SK-N-SH (cell line): Measurements from ENCODE around the gene CARS2. TPM values are rescaled to one million over a fixed set of nuclear protein-coding genes. Genes with fewer than 3 reads are reported as not detected.

Experiments used
- CTCF ChIA-PET: fragments of 300-600, 350-600 bp; formaldehyde crosslinking; extraction: SDS; loops from one replicate; lab custom pipeline; 2021; lab: Yijun Ruan, JAX
- POLR2A ChIA-PET: fragments of 350-600 bp; sonication (Branson Sonifier 250); formaldehyde crosslinking; extraction: SDS; loops from one replicate; lab custom pipeline; 2020; ENCODE audit warnings: antibody characterized with exemption, inconsistent platforms; lab: Yijun Ruan, JAX
- DNase-seq: peaks from one replicate; pipeline ENCODE4 v3.0.0; 2012
- H2AFZ ChIP-seq: fragments of 200-600 bp; sonication (generic); 2 replicates; pipeline ENCODE4 v1.8.1; 2016; ENCODE audit warnings: antibody characterized with exemption, mild to moderate bottlenecking, low read depth
- H3F3A ChIP-seq: fragments of 200-600 bp; sonication (generic); replicated peaks from 2 replicates; pipeline ENCODE3; 2016; ENCODE audit warnings: antibody characterized with exemption, mild to moderate bottlenecking; ENCODE audit not compliant: insufficient read depth
- H3K27ac ChIP-seq, 2 experiments: fragments of 200-500 bp in 1 of 2; fragments of 200-600 bp in 1 of 2; sonication (Bioruptor generic) in 1 of 2; sonication (generic), shearing (Covaris generic) in 1 of 2; 2 replicates each; pipeline versions ENCODE4 v1.5.1 to v1.6.1; 2014 to 2016; ENCODE audit warnings: low read depth in 2 of 2, inconsistent platforms in 1 of 2, low read length in 1 of 2, mild to moderate bottlenecking in 1 of 2, mixed read lengths in 1 of 2
- H3K27me3 ChIP-seq: fragments of 200-600 bp; sonication (generic), shearing (Covaris generic); 2 replicates; pipeline ENCODE4 v1.6.1; 2016; ENCODE audit warnings: mixed run types; ENCODE audit not compliant: insufficient read depth
- H3K36me3 ChIP-seq, 2 experiments: fragments of 200-500 bp in 1 of 2; fragments of 200-600 bp in 1 of 2; sonication (Bioruptor generic) in 1 of 2; sonication (generic) in 1 of 2; replicated peaks in 1 of 2; 2 replicates each; pipeline versions ENCODE3 to v1.5.1; 2014 to 2016; ENCODE audit warnings: low read length in 1 of 2, mild to moderate bottlenecking in 1 of 2; ENCODE audit not compliant: insufficient read depth in 2 of 2, control insufficient read depth in 1 of 2
- H3K4me1 ChIP-seq, 2 experiments: fragments of 200-500 bp in 1 of 2; fragments of 200-600 bp in 1 of 2; sonication (Bioruptor generic) in 1 of 2; sonication (generic), shearing (Covaris generic) in 1 of 2; 2 replicates each; pipeline versions ENCODE4 v1.5.1 to v1.6.1; 2014 to 2016; ENCODE audit warnings: low read depth in 1 of 2, low read length in 1 of 2, mixed run types in 1 of 2; ENCODE audit not compliant: insufficient read depth in 2 of 2, control insufficient read depth in 1 of 2
- H3K4me2 ChIP-seq: fragments of 200-600 bp; sonication (generic), shearing (Covaris generic); 2 replicates; pipeline ENCODE4 v1.6.1; 2017; ENCODE audit warnings: mixed run types
- H3K4me3 ChIP-seq, 2 experiments: fragments of 200-500 bp in 1 of 2; fragments of 200-600 bp in 1 of 2; sonication (Bioruptor generic) in 1 of 2; sonication (generic), shearing (Covaris generic) in 1 of 2; 2 replicates each; pipeline versions ENCODE4 v1.5.1 to v1.8.1; 2014 to 2016; ENCODE audit warnings: low read depth in 2 of 2, inconsistent platforms in 1 of 2, low read length in 1 of 2, mild to moderate bottlenecking in 1 of 2, mixed read lengths in 1 of 2, moderate library complexity in 1 of 2
- H3K79me2 ChIP-seq: fragments of 200-600 bp; sonication (generic); 2 replicates; pipeline ENCODE4 v1.8.1; 2017; ENCODE audit warnings: mild to moderate bottlenecking; ENCODE audit not compliant: insufficient read depth
- H3K9ac ChIP-seq: fragments of 200-600 bp; sonication (generic); 2 replicates; pipeline ENCODE4 v1.6.1; 2017; ENCODE audit warnings: mixed run types
- H3K9me2 ChIP-seq: fragments of 200-600 bp; sonication (generic); 2 replicates; pipeline ENCODE4 v1.6.1; 2017; ENCODE audit warnings: mixed run types
- H3K9me3 ChIP-seq: fragments of 200-600 bp; sonication (generic); 2 replicates; pipeline ENCODE4 v1.6.1; 2017; ENCODE audit warnings: mixed run types, mild to moderate bottlenecking, moderate library complexity
- H4K20me1 ChIP-seq: fragments of 200-600 bp; sonication (generic); 2 replicates; pipeline ENCODE4 v1.6.1; 2017; ENCODE audit warnings: mild to moderate bottlenecking, mixed run types; ENCODE audit not compliant: insufficient read depth
- CHD2 ChIP-seq: fragments of 150-350 bp; IDR thresholded peaks from 2 replicates; pipeline ENCODE4 v1.6.1; 2018; ENCODE audit warnings: low read length; ENCODE audit not compliant: partially characterized antibody
- FOSL2 ChIP-seq: IDR thresholded peaks from 2 replicates; pipeline ENCODE4 v1.4.0; 2012; ENCODE audit warnings: low read depth, mild to moderate bottlenecking, moderate library complexity, borderline replicate concordance
- MEF2A ChIP-seq: IDR thresholded peaks from 2 replicates; pipeline ENCODE4 v1.4.0; 2012; ENCODE audit warnings: low read depth, borderline replicate concordance
- MXI1 ChIP-seq: IDR thresholded peaks from 2 replicates; pipeline ENCODE4 v1.6.1; 2012; ENCODE audit warnings: mild to moderate bottlenecking, low read depth, low read length, improper control_type of control experiment
- PBX3 ChIP-seq: IDR thresholded peaks from 2 replicates; pipeline ENCODE4; 2012
- RAD21 ChIP-seq: IDR thresholded peaks from 2 replicates; pipeline ENCODE4 v1.6.1; 2012; ENCODE audit warnings: mild to moderate bottlenecking, low read length
- RXRA ChIP-seq: IDR thresholded peaks from 2 replicates; pipeline ENCODE4 v1.4.0; 2012; ENCODE audit warnings: low read depth, mild to moderate bottlenecking, borderline replicate concordance
- TCF12 ChIP-seq: IDR thresholded peaks from 2 replicates; pipeline ENCODE4 v1.4.0; 2012
- ZBTB33 ChIP-seq: IDR thresholded peaks from 2 replicates; pipeline ENCODE4 v1.4.0; 2012; ENCODE audit warnings: low read depth, borderline replicate concordance
- WGBS: methylation state at CpG from one replicate; pipeline ENCODE4 v1.1.6; 2017; ENCODE audit warnings: low lambda C conversion rate; 5-methylcytosine and 5-hydroxymethylcytosine counted together
- polyA plus RNA-seq, 3 experiments: library from polyadenylated mRNA; depleted of rRNA; stranded (reverse); fragments of >200 nt; gene quantifications; 2 replicates each; pipeline ENCODE4 v1.2.3, GENCODE V29; 2012

Gene CARS2
- polyA plus RNA-seq, 1 of the 3 experiments (the other 2 are of a cell fraction) = 78.6 TPM

DNA sequence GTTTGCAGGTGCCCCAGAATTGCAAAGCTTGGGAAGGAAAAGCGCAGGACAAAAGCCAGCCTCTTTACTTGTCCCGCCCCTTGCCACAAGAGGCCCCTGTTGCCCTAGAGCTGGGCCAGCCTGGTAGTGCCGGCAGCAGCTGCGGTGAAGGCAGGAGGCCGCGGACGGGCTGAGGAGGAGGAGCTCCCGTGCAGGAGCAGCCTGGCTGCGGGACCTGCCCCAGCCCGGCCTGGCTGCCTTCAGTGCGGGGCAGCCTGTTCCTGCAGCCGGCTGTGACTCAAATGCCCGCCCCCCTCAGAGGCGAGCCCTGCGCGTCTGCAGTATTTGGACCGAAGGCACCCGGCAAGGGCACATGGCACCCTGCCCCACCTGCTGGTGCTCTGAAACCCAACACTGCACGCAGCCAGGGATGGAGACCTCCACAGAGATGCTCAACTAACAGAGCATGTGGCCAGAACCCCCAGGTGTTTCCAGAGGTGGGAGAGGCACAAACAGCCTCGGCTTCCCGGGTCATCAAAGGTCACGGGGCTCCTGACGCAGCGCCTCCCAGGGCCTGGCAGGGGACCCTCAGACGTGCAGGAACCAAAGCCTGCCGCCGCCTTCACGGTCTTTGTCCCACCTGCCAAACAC, 60.9 kb downstream of the CARS2 start (continued):
- TF ChIP-seq PBX3 = no peak
- TF ChIP-seq MXI1 = no peak
- TF ChIP-seq ZBTB33 = no peak
- no peak for TF ChIP-seq TCF12
- no peak for TF ChIP-seq FOSL2
- TF ChIP-seq RAD21 = no peak
- no peak for TF ChIP-seq MEF2A
- no peak for TF ChIP-seq RXRA
- no peak for TF ChIP-seq CHD2

DNA sequence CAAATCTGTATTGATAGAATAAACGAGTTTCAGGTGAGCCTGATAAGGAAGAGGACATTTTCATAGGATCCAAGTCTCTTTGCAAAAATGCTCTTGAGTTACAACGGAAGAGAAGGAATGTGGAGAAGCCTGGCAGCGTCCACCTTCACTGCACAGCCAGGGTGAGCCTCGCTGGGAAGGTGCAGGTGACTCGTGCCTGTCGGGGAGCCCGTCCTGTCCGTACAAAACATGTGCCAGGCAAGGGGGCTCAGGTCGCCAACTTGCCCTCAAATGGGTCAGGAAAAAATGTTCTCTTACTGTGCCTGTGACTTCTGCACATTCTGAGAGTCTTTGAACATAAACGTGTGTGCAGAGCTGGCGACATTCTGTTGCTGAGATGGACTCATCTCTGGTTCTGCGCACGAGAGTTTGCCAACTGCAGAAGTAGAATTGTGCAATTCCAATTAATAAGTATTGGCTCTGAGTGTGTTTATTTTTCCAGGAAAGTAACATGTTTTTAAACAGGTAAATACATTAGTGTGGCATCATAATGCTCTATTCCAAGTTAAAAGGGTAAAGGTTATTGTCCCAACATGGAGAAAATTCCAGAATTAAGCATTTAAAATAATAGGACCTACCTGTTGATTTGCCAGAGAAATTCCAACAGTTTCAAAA, 62.0 kb downstream of the CARS2 start:
- Histone ChIP-seq H3K9me2 (no peaks in the 10 kb centered on the region), H4K20me1 (no peaks in the 10 kb centered on the region), H3K79me2 (no peaks in the 10 kb centered on the region), H3K4me2 (no peak overlapping the region), H3K4me1 (peaks cover 0 to 22% of the 10 kb centered on the region in 2 experiments; a peak in 1 of 4 replicates), H3K4me3 (no peak overlapping the region), H3K36me3 (peaks cover 15 to 57% of the 10 kb centered on the region in 2 experiments), H3F3A (peaks cover 6% of the 10 kb centered on the region), H2AFZ (no peak overlapping the region), H3K27ac (no peak overlapping the region), H3K9ac (no peak overlapping the region), H3K27me3 (no peaks in the 10 kb centered on the region), H3K9me3 (no peaks in the 10 kb centered on the region)
- ChIA-PET POLR2A (no interaction called here), CTCF (interaction anchor here (0.7 to 1.9 kb wide), 2 partner anchors 10 to 51 kb away, joined by 4 to 6 read pairs; no protein-coding TSS in a partner anchor)
- DNase-seq = no peak
- no peak for TF ChIP-seq ZBTB33
- 91% methylated on average over 13 of the region's 13 CpGs for WGBS
